Neural cell (in vitro differentiated cells): Measurements from ENCODE around the gene HELZ. TPM values are rescaled to one million over a fixed set of nuclear protein-coding genes. Genes with fewer than 3 reads are reported as not detected.

Experiments used
- H2AFZ ChIP-seq: fragments of 200-600, 300-800 bp; sonication (generic), shearing (Covaris generic); 2 replicates; pipeline ENCODE4 v1.6.0; 2014; ENCODE audit warnings: low read depth, mild to moderate bottlenecking, antibody characterized with exemption, low read length, moderate library complexity
- H3F3A ChIP-seq: fragments of 200-600 bp; shearing (Covaris generic); 2 replicates; pipeline ENCODE4 v1.6.1; 2016; ENCODE audit warnings: mild to moderate bottlenecking, moderate library complexity, mixed read lengths, antibody characterized with exemption, low read length; ENCODE audit not compliant: insufficient read depth, poor library complexity, severe bottlenecking
- H3K27ac ChIP-seq: fragments of 200-600, 300-800 bp; sonication (generic), shearing (Covaris generic); 2 replicates; pipeline ENCODE4 v1.5.1; 2014; ENCODE audit warnings: mild to moderate bottlenecking, low read length, moderate library complexity
- H3K27me3 ChIP-seq: fragments of 300-800, 200-600 bp; sonication (generic), shearing (Covaris generic); 2 replicates; pipeline ENCODE4 v1.6.0; 2014; ENCODE audit warnings: mild to moderate bottlenecking, low read depth, low read length, moderate library complexity; ENCODE audit not compliant: insufficient read depth
- H3K36me3 ChIP-seq: fragments of 300-800, 200-600 bp; sonication (generic), shearing (Covaris generic); 2 replicates; pipeline ENCODE4 v1.5.1; 2014; ENCODE audit warnings: mild to moderate bottlenecking, antibody characterized with exemption, low read length, moderate library complexity; ENCODE audit not compliant: insufficient read depth
- H3K4me2 ChIP-seq: fragments of 300-800, 200-600 bp; sonication (generic), shearing (Covaris generic); 2 replicates; pipeline ENCODE4 v1.6.0; 2014; ENCODE audit warnings: mild to moderate bottlenecking, low read length
- H3K4me3 ChIP-seq: fragments of 300-800, 200-600 bp; sonication (generic), shearing (Covaris generic); 2 replicates; pipeline ENCODE4 v1.5.1; 2014; ENCODE audit warnings: mild to moderate bottlenecking, low read length, moderate library complexity
- H3K79me2 ChIP-seq: fragments of 200-600 bp; shearing (Covaris generic); replicated peaks from 2 replicates; pipeline ENCODE4 v1.6.0; 2014; ENCODE audit warnings: mild to moderate bottlenecking, low read length, moderate library complexity; ENCODE audit not compliant: insufficient read depth
- H3K9ac ChIP-seq: fragments of 300-800, 200-600 bp; sonication (generic), shearing (Covaris generic); 2 replicates; pipeline ENCODE4 v1.6.1; 2016; ENCODE audit warnings: mild to moderate bottlenecking, low read length, mixed read lengths
- H3K9me2 ChIP-seq: fragments of 200-600 bp; shearing (Covaris generic); 2 replicates; pipeline ENCODE4 v1.6.1; 2016; ENCODE audit warnings: mild to moderate bottlenecking, low read length, mixed read lengths; ENCODE audit not compliant: insufficient read depth
- H3K9me3 ChIP-seq: fragments of 200-600, 300-800 bp; sonication (generic), shearing (Covaris generic); 2 replicates; pipeline ENCODE4 v1.6.1; 2016; ENCODE audit warnings: mild to moderate bottlenecking, mixed run types, low read length, moderate library complexity, mixed read lengths
- H4K20me1 ChIP-seq: fragments of 200-600 bp; shearing (Covaris generic); 2 replicates; pipeline ENCODE4 v1.6.1; 2016; ENCODE audit warnings: mild to moderate bottlenecking, mixed run types; ENCODE audit not compliant: insufficient read depth
- EP300 ChIP-seq: fragments of 450-650 bp; conservative IDR thresholded peaks from 2 replicates; pipeline ENCODE4 v1.6.1; 2014; ENCODE audit warnings: antibody characterized with exemption, mild to moderate bottlenecking, moderate library complexity; ENCODE audit not compliant: poor library complexity, severe bottlenecking
- EZH2 ChIP-seq: fragments of 200-600, 300-800 bp; shearing (Covaris generic), sonication (generic); IDR thresholded peaks from 2 replicates; pipeline ENCODE4 v1.6.1; 2014; ENCODE audit warnings: antibody characterized with exemption, low read length, borderline replicate concordance, mild to moderate bottlenecking; ENCODE audit not compliant: insufficient read depth, poor library complexity, severe bottlenecking
- MXI1 ChIP-seq: fragments of 450-650 bp; conservative IDR thresholded peaks from 2 replicates; pipeline ENCODE4 v1.6.1; 2014; ENCODE audit warnings: antibody characterized with exemption, mild to moderate bottlenecking; ENCODE audit not compliant: poor library complexity, severe bottlenecking
- POLR2AphosphoS5 ChIP-seq: IDR thresholded peaks from 2 replicates; pipeline ENCODE4 v1.6.1; 2012
- RAD21 ChIP-seq: fragments of 450-650 bp; conservative IDR thresholded peaks from 2 replicates; pipeline ENCODE4 v1.6.1; 2014; ENCODE audit warnings: antibody characterized with exemption, mild to moderate bottlenecking, moderate library complexity
- SMC3 ChIP-seq: fragments of 450-650 bp; conservative IDR thresholded peaks from 2 replicates; pipeline ENCODE4 v1.6.1; 2014; ENCODE audit warnings: antibody characterized with exemption, mild to moderate bottlenecking, moderate library complexity; ENCODE audit not compliant: poor library complexity
- TAF1 ChIP-seq: IDR thresholded peaks from 2 replicates; pipeline ENCODE4 v1.6.1; 2012; ENCODE audit warnings: low read depth
- polyA plus RNA-seq: library from polyadenylated mRNA; depleted of rRNA; stranded (reverse); fragments of >200 nt; gene quantifications from 2 replicates; pipeline ENCODE4 v1.2.3, GENCODE V29; 2014
- TF ChIP-seq, protein P1 (sequence below): fragments of 450-650 bp; IDR thresholded peaks from 2 replicates; pipeline ENCODE4 v1.5.1; 2014; ENCODE audit warnings: antibody characterized with exemption, mild to moderate bottlenecking, moderate library complexity; ENCODE audit not compliant: poor library complexity, severe bottlenecking
- TF ChIP-seq, protein P2 (sequence below): IDR thresholded peaks from 2 replicates; pipeline ENCODE4 v1.6.1; 2012; ENCODE audit warnings: borderline replicate concordance

HELZ gene
- polyA plus RNA-seq, 1 donor from 2014 or later, result 11.7 TPM

DNA sequence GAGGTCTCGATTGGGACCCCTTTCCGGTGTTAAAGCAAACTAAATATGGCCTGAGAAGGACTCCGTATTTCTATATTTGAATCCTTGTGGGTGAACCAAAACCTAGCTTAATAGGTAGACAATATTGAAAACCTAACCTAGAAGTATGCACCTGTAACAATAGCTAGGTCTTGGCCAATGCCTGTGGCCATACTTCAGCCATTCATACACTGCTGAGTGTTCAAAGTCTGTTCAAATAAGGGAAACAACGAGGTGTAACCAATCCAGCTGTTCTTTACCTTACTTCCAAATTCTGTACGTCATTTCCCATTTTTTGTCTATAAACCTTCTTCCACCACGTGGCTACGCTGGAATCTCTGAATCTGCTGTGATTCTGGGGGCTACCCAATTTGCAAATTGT, 34.1 kb upstream of the HELZ start:
- H3K79me2 ChIP-seq, result no peaks in the 10 kb centered on the region
- no peaks in the 10 kb centered on the region for H3K9me2 ChIP-seq
- H3K9me3 ChIP-seq, result no peaks in the 10 kb centered on the region
- H3K9ac ChIP-seq, result no peak overlapping the region
- no peaks in the 10 kb centered on the region for H4K20me1 ChIP-seq
- H3K4me2 ChIP-seq, result no peak overlapping the region
- no peaks in the 10 kb centered on the region for H3K27me3 ChIP-seq
- TF ChIP-seq, protein P1, sequence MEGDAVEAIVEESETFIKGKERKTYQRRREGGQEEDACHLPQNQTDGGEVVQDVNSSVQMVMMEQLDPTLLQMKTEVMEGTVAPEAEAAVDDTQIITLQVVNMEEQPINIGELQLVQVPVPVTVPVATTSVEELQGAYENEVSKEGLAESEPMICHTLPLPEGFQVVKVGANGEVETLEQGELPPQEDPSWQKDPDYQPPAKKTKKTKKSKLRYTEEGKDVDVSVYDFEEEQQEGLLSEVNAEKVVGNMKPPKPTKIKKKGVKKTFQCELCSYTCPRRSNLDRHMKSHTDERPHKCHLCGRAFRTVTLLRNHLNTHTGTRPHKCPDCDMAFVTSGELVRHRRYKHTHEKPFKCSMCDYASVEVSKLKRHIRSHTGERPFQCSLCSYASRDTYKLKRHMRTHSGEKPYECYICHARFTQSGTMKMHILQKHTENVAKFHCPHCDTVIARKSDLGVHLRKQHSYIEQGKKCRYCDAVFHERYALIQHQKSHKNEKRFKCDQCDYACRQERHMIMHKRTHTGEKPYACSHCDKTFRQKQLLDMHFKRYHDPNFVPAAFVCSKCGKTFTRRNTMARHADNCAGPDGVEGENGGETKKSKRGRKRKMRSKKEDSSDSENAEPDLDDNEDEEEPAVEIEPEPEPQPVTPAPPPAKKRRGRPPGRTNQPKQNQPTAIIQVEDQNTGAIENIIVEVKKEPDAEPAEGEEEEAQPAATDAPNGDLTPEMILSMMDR, result no peak
- TF ChIP-seq RAD21 (no peak), POLR2AphosphoS5 (no peak), EZH2 (no peak), EP300 (no peak), TAF1 (no peak), SMC3 (no peak), MXI1 (no peak)
- TF ChIP-seq, protein P2, sequence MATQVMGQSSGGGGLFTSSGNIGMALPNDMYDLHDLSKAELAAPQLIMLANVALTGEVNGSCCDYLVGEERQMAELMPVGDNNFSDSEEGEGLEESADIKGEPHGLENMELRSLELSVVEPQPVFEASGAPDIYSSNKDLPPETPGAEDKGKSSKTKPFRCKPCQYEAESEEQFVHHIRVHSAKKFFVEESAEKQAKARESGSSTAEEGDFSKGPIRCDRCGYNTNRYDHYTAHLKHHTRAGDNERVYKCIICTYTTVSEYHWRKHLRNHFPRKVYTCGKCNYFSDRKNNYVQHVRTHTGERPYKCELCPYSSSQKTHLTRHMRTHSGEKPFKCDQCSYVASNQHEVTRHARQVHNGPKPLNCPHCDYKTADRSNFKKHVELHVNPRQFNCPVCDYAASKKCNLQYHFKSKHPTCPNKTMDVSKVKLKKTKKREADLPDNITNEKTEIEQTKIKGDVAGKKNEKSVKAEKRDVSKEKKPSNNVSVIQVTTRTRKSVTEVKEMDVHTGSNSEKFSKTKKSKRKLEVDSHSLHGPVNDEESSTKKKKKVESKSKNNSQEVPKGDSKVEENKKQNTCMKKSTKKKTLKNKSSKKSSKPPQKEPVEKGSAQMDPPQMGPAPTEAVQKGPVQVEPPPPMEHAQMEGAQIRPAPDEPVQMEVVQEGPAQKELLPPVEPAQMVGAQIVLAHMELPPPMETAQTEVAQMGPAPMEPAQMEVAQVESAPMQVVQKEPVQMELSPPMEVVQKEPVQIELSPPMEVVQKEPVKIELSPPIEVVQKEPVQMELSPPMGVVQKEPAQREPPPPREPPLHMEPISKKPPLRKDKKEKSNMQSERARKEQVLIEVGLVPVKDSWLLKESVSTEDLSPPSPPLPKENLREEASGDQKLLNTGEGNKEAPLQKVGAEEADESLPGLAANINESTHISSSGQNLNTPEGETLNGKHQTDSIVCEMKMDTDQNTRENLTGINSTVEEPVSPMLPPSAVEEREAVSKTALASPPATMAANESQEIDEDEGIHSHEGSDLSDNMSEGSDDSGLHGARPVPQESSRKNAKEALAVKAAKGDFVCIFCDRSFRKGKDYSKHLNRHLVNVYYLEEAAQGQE, result no peak
- no peak overlapping the region for H2AFZ ChIP-seq
- no peaks in the 10 kb centered on the region for H3F3A ChIP-seq
- H3K4me3 ChIP-seq, result no peak overlapping the region
- no peak overlapping the region for H3K27ac ChIP-seq
- H3K36me3 ChIP-seq, result no peaks in the 10 kb centered on the region

DNA sequence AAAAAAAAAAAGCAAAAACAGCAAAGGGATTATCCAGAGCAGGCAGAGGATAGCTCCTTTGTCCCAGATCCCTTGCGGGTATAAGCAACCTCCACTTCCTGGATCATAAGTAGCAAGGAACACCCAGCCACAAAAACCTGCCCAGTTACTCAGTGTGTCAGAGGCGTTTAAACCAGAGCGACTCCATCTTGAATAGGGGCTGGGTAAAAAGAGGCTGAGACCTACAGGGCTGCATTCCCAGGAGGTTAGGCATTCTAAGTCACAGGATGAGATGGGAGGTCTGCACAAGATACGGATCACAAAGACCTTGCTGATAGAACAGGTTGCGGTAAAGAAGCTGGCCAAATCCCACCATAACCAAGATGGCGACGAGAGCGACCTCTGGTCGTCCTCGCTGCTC, 33.4 kb upstream of the HELZ start:
- no peaks in the 10 kb centered on the region for H3K27me3 ChIP-seq
- H3K9ac ChIP-seq, result no peak overlapping the region
- no peak overlapping the region for H3K4me2 ChIP-seq
- H3K9me2 ChIP-seq, result no peaks in the 10 kb centered on the region
- H3K36me3 ChIP-seq, result no peaks in the 10 kb centered on the region
- H3K9me3 ChIP-seq, result no peaks in the 10 kb centered on the region
- no peak overlapping the region for H3K4me3 ChIP-seq
- H2AFZ ChIP-seq, result no peak overlapping the region
- H3F3A ChIP-seq, result no peaks in the 10 kb centered on the region
- no peaks in the 10 kb centered on the region for H3K79me2 ChIP-seq
- no peak overlapping the region for H3K27ac ChIP-seq
- TF ChIP-seq EZH2 (no peak), EP300 (no peak)
- TF ChIP-seq, protein P1, result no peak
- TF ChIP-seq, protein P2, result no peak
- no peaks in the 10 kb centered on the region for H4K20me1 ChIP-seq
